ENCODE data around the gene TSC22D1. TPM values are rescaled to one million over a fixed set of nuclear protein-coding genes. Genes with fewer than 3 reads are reported as not detected.
A peak's percentile ranks its signal among the peaks of the same experiment; 100 is the strongest.

TSC22D1 gene
- total and polyA plus RNA-seq, 3 experiments from 2014 or later: 8.5 to 10.3 (median 10.0) TPM

DNA sequence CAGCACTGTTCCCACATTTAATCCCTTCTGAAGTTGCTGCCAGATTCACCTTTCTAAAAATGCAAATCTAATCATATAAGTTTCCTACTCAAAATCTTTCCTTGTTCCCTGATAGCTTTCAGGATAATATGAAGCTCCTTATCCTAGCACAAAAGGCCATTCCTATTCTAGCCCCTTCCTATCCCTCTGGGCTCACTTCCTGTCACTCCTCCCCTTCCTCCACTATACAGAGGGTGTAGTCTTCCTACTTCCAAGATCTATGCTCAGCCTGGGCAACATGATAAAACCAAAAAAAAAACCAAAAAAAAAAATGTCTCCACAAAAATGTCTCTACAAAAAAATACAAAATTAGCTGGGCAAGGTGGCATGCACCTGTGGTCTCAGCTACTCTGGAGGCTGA, 78.3 kb downstream of the TSC22D1 start:
- Mint-ChIP-seq H3K9me3 (peaks cover 0 to 7% (median 0%) of the 10 kb centered on the region in 5 donors), H3K36me3 (peaks cover 5 to 15% (median 8%) of the 10 kb centered on the region in 3 donors), H3K27ac (peak overlapping the region in 1 of 8 donors; percentile 5), H3K27me3 (no peaks in the 10 kb centered on the region), H3K4me3 (no peak overlapping the region), H3K4me1 (peaks cover 5 to 17% (median 14%) of the 10 kb centered on the region in 3 donors)
- Histone ChIP-seq H3K27ac (ENCODE audit: low read depth, low read length) (no peak overlapping the region), H3K4me3 (ENCODE audit: low read length) (no peak overlapping the region), H3K4me1 (ENCODE audit: insufficient read depth, low read length) (no peaks in the 10 kb centered on the region), H3K36me3 (ENCODE audit: insufficient read depth, low read length) (no peaks in the 10 kb centered on the region), H3K27me3 (ENCODE audit: insufficient read depth, low read length, poor library complexity, severe bottlenecking) (no peaks in the 10 kb centered on the region), H3K9me3 (ENCODE audit: low read length) (no peaks in the 10 kb centered on the region)
- CTCF ChIA-PET: interaction anchor here (1.2 kb wide), 1 partner anchor 14 kb away, joined by 3 read pairs; no protein-coding TSS in a partner anchor
- POLR2A ChIA-PET: interaction anchor here (0.6 kb wide), 1 partner anchor 421 kb away, joined by 3 read pairs; no protein-coding TSS in a partner anchor
- DNase-seq: no peak

DNA sequence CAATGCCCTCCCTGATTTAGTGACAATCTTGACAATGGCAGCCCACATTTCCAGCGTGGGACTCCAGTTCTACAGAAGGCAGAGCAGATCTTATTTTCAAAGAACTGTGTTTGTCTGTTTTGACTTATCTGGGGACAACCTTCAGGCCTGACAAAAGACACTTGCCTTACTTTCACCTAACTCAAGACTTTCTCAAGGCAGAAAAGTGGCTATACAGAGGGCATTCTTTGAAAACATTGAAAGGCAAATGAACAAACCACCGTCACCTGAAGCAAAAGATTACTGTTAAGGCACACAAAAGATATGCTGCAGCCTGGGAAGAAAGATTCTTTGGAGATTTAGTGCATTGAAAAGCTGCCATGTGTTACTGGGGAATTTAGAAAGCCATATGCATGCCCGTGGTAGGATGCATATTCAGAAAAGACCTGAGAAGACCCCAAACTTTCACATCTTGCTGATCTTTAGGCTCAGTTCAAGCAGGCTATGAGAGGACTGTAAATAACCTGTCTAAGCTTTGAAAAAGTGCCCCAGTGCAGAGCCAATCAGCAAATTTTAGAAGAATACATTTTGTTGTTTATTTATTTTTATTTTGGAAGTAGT, 82.8 kb downstream of the TSC22D1 start:
- Histone ChIP-seq H3K9me3 (ENCODE audit: low read length) (no peaks in the 10 kb centered on the region), H3K4me3 (ENCODE audit: low read length) (no peak overlapping the region), H3K36me3 (ENCODE audit: insufficient read depth, low read length) (no peaks in the 10 kb centered on the region), H3K27me3 (ENCODE audit: insufficient read depth, low read length, poor library complexity, severe bottlenecking) (no peaks in the 10 kb centered on the region), H3K27ac (ENCODE audit: low read depth, low read length) (no peak overlapping the region), H3K4me1 (ENCODE audit: insufficient read depth, low read length) (no peaks in the 10 kb centered on the region)
- H3K9me3 Mint-ChIP-seq: peaks cover 0 to 7% (median 0%) of the 10 kb centered on the region in 5 donors
- H3K36me3 Mint-ChIP-seq: peaks cover 5 to 15% (median 11%) of the 10 kb centered on the region in 3 donors
- peaks cover 6 to 21% (median 18%) of the 10 kb centered on the region in 3 donors for H3K4me1 Mint-ChIP-seq
- POLR2A ChIA-PET: no interaction called here
- H3K27ac Mint-ChIP-seq: peak overlapping the region in 1 of 8 donors; percentile 8
- DNase-seq: no peak
- no peak overlapping the region for H3K4me3 Mint-ChIP-seq
- CTCF ChIA-PET: interaction anchor here (0.7 kb wide), 1 partner anchor 87 kb away, joined by 3 read pairs; no protein-coding TSS in a partner anchor
- H3K27me3 Mint-ChIP-seq: no peaks in the 10 kb centered on the region

DNA sequence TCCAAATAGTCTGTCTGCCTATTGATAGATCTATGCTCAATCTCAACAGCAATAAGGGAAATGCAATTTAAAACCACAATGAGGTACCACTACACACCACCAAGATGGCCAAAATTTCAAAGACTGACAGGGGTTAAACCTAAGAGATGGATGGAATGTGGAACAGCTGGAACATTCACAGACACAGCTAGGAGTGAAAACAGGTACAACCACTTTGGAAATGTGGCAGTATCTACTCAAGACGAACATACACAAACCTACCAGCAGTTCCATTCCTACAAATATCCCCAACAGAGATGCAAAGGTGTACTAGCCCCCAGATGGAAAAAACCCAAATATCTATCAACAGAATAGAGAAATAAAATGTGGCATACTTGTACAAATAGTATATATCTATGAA, 86.4 kb downstream of the TSC22D1 start:
- H3K9me3 Mint-ChIP-seq: peaks cover 0 to 4% (median 0%) of the 10 kb centered on the region in 5 donors
- Histone ChIP-seq H3K36me3 (ENCODE audit: insufficient read depth, low read length) (no peaks in the 10 kb centered on the region), H3K4me3 (ENCODE audit: low read length) (no peak overlapping the region), H3K4me1 (ENCODE audit: insufficient read depth, low read length) (peaks cover 5% of the 10 kb centered on the region), H3K27ac (ENCODE audit: low read depth, low read length) (no peak overlapping the region), H3K27me3 (ENCODE audit: insufficient read depth, low read length, poor library complexity, severe bottlenecking) (no peaks in the 10 kb centered on the region), H3K9me3 (ENCODE audit: low read length) (no peaks in the 10 kb centered on the region)
- CTCF ChIA-PET: interaction anchor here (0.8 kb wide), 1 partner anchor 481 kb away, joined by 3 read pairs; no protein-coding TSS in a partner anchor
- H3K4me1 Mint-ChIP-seq: peaks cover 14 to 27% (median 17%) of the 10 kb centered on the region in 3 donors
- H3K27me3 Mint-ChIP-seq: no peaks in the 10 kb centered on the region
- no peak for DNase-seq
- H3K36me3 Mint-ChIP-seq: peaks cover 2 to 8% (median 3%) of the 10 kb centered on the region in 3 donors
- H3K4me3 Mint-ChIP-seq: no peak overlapping the region
- peak overlapping the region in 2 of 8 donors; percentile 1 to 64 for H3K27ac Mint-ChIP-seq
- POLR2A ChIA-PET: no interaction called here

DNA sequence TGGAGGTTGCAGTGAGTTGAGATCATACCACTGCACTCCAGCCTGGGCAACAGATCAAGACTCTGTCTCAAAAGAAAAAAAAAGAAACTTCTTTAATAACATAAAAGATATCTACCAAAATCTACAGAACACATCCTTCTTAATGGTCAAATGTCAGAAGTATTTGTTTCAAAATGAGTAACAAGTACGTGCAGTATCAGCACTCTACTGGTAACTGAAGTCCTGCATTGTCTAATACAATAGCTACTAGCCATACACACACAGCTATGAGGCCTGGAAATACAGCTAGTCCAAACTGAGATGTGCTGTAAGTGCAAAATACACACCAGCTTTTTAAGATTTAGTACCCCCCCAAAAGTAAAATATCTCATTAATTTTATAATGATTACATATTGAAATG, 88.1 kb downstream of the TSC22D1 start:
- H3K36me3 Mint-ChIP-seq: peaks cover 0 to 3% (median 0%) of the 10 kb centered on the region in 3 donors
- Histone ChIP-seq H3K4me3 (ENCODE audit: low read length) (no peak overlapping the region), H3K4me1 (ENCODE audit: insufficient read depth, low read length) (peaks cover 13% of the 10 kb centered on the region), H3K27me3 (ENCODE audit: insufficient read depth, low read length, poor library complexity, severe bottlenecking) (no peaks in the 10 kb centered on the region), H3K27ac (ENCODE audit: low read depth, low read length) (no peak overlapping the region), H3K9me3 (ENCODE audit: low read length) (no peaks in the 10 kb centered on the region), H3K36me3 (ENCODE audit: insufficient read depth, low read length) (no peaks in the 10 kb centered on the region)
- H3K27me3 Mint-ChIP-seq: no peaks in the 10 kb centered on the region
- peak overlapping the region in 1 of 8 donors; percentile 9 for H3K27ac Mint-ChIP-seq
- DNase-seq: no peak
- H3K4me1 Mint-ChIP-seq: peaks cover 21 to 36% (median 23%) of the 10 kb centered on the region in 3 donors
- no peaks in the 10 kb centered on the region for H3K9me3 Mint-ChIP-seq
- CTCF ChIA-PET: no interaction called here
- H3K4me3 Mint-ChIP-seq: no peak overlapping the region
- POLR2A ChIA-PET: interaction anchor here (0.6 to 0.7 kb wide), 2 partner anchors 91 to 228 kb away, joined by 3 to 7 read pairs; no protein-coding TSS in a partner anchor

DNA sequence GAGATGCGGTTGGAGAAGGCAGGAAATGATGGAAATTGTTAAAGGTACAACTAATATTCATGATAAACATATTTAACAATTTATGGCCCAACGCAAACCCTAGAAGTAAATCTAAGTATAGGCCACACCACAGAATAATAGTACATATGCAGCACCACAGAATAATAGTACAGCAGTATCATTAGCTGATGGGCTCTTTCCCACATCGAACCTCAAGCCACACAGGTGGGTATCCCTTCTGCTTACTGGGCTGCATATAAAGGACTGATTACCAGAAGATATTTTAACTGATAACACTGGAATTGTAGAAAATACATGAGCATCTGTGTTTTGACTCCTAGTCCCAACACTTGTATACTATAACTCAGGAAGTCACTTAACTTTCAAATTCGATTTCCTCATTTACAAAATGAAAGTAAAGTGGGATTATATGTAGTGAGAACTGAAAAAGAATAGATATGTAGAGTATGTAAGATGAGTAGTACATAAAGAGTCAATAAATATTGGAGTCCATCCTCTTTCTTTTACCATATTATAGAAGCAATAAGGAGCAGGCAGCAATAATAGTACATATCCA, 91.5 kb downstream of the TSC22D1 start:
- no peaks in the 10 kb centered on the region for H3K9me3 ChIP-seq (ENCODE audit: low read length)
- H3K27ac Mint-ChIP-seq: peak overlapping the region in 7 of 8 donors; percentile 20 to 80 (median 61)
- H3K27me3 ChIP-seq (ENCODE audit: insufficient read depth, low read length, poor library complexity, severe bottlenecking): no peaks in the 10 kb centered on the region
- peaks cover 0 to 2% (median 0%) of the 10 kb centered on the region in 3 donors for H3K36me3 Mint-ChIP-seq
- H3K4me3 ChIP-seq (ENCODE audit: low read length): peak overlapping the region; percentile 2
- DNase-seq: no peak
- no peaks in the 10 kb centered on the region for H3K27me3 Mint-ChIP-seq
- POLR2A ChIA-PET: no interaction called here
- H3K9me3 Mint-ChIP-seq: no peaks in the 10 kb centered on the region
- CTCF ChIA-PET: interaction anchor here (0.9 to 3.5 kb wide), 10 partner anchors 92 to 827 kb away, joined by 3 to 15 read pairs (median 5); partner anchors contain the start of gene TSC22D1
- peaks cover 13% of the 10 kb centered on the region for H3K4me1 ChIP-seq (ENCODE audit: insufficient read depth, low read length)
- no peak overlapping the region for H3K27ac ChIP-seq (ENCODE audit: low read depth, low read length)
- peak overlapping the region; percentile 11 to 69 (median 46) for H3K4me3 Mint-ChIP-seq
- no peaks in the 10 kb centered on the region for H3K36me3 ChIP-seq (ENCODE audit: insufficient read depth, low read length)
- peaks cover 18 to 24% (median 20%) of the 10 kb centered on the region in 3 donors for H3K4me1 Mint-ChIP-seq

DNA sequence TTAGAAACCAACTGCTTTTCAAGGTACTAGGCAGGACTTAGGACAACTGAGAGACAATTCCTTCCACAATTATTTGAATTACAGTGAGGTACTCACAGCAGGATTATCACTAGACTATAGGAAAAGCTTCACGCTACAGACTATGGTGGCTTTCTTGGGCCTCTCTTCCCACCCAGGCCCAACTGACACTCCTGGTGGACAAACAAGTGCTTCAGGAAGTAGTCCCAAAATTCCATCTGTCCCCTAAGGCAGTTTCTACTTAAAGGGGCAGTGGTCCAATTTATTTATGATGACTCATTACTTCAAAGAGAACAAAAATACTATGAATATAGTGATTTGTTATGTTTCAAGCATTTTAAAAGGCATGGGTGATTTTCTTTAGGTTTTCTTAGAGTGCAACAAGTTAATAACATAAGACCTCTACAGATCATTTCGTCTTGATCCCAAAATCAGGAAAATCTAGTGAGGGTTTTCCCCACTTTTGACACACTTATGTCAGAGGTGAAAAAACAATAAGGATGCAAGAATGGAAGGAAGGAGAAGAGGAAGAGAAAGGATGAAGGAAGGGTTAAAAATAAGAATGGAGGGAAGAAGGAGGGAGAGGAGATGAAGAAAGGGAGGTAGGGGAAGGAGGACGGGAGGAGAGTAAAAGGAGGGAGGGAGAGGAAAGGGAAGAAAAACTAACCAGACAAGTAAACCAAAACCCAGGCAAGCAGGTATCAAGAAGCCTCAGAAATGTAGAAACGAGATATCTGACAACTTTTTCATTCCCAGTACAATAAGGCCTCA, 101.8 kb downstream of the TSC22D1 start:
- H3K4me1 ChIP-seq (ENCODE audit: insufficient read depth, low read length): no peaks in the 10 kb centered on the region
- no peak for DNase-seq
- no peaks in the 10 kb centered on the region for H3K9me3 Mint-ChIP-seq
- H3K27ac ChIP-seq (ENCODE audit: low read depth, low read length): no peak overlapping the region
- H3K4me3 Mint-ChIP-seq: no peak overlapping the region
- H3K36me3 ChIP-seq (ENCODE audit: insufficient read depth, low read length): no peaks in the 10 kb centered on the region
- no peaks in the 10 kb centered on the region for H3K27me3 ChIP-seq (ENCODE audit: insufficient read depth, low read length, poor library complexity, severe bottlenecking)
- POLR2A ChIA-PET: interaction anchor here (0.6 kb wide), 1 partner anchor 17 kb away, joined by 15 read pairs; no protein-coding TSS in a partner anchor
- peaks cover 0 to 2% (median 2%) of the 10 kb centered on the region in 3 donors for H3K36me3 Mint-ChIP-seq
- peak overlapping the region in 1 of 8 donors; percentile 47 for H3K27ac Mint-ChIP-seq
- no peaks in the 10 kb centered on the region for H3K27me3 Mint-ChIP-seq
- no peak overlapping the region for H3K4me3 ChIP-seq (ENCODE audit: low read length)
- H3K9me3 ChIP-seq (ENCODE audit: low read length): no peaks in the 10 kb centered on the region
- H3K4me1 Mint-ChIP-seq: no peaks in the 10 kb centered on the region
- CTCF ChIA-PET: interaction anchor here (1.0 to 1.4 kb wide), 2 partner anchors 283 to 569 kb away, joined by 3 read pairs; no protein-coding TSS in a partner anchor

DNA sequence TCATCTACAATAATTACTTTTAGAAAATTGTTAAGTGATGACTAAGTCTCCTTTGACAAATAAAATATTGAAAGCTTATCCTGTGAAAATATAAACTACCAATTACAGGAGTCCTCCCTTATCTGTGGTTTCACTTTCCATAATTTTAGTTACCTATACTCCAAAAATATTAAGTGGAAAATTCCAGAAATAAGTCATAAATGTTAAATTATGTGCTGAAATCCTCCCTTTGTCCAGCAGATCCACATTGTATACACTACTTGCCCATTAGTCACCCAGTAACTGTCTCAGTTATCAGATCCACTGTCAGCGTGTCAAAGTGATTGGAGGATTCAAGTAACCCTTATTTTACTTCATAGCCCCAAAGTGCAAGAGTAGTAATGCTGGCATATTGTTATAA, 104.4 kb downstream of the TSC22D1 start:
- Mint-ChIP-seq H3K36me3 (peaks cover 0 to 3% (median 2%) of the 10 kb centered on the region in 3 donors), H3K27me3 (no peaks in the 10 kb centered on the region)
- CTCF ChIA-PET: interaction anchor here (1.4 kb wide), 1 partner anchor 564 kb away, joined by 4 read pairs; no protein-coding TSS in a partner anchor

More for the DNA sequence above, 104.4 kb downstream of the TSC22D1 start:
- peaks cover 0 to 10% (median 0%) of the 10 kb centered on the region in 3 donors for H3K4me1 Mint-ChIP-seq
- Histone ChIP-seq H3K27me3 (ENCODE audit: insufficient read depth, low read length, poor library complexity, severe bottlenecking) (no peaks in the 10 kb centered on the region), H3K4me1 (ENCODE audit: insufficient read depth, low read length) (no peaks in the 10 kb centered on the region), H3K27ac (ENCODE audit: low read depth, low read length) (no peak overlapping the region), H3K4me3 (ENCODE audit: low read length) (no peak overlapping the region), H3K36me3 (ENCODE audit: insufficient read depth, low read length) (no peaks in the 10 kb centered on the region), H3K9me3 (ENCODE audit: low read length) (no peaks in the 10 kb centered on the region)
- no peak for DNase-seq
- no peak overlapping the region for H3K27ac Mint-ChIP-seq
- POLR2A ChIA-PET: no interaction called here
- no peak overlapping the region for H3K4me3 Mint-ChIP-seq
- H3K9me3 Mint-ChIP-seq: no peaks in the 10 kb centered on the region

Data from CD8-positive, alpha-beta memory T cell (primary cell).